GM19463 (cell line): ENCODE measurements around the gene PLXNA4.

Source experiments
- ATAC-seq: cut with Tn5 transposase; IDR thresholded peaks from one replicate; pipeline ENCODE4 v1.9.1; 2021; ENCODE audit warnings: mild to moderate bottlenecking, moderate library complexity; ENCODE audit not compliant: unreplicated experiment

Gene PLXNA4

GRCh38 chr7:132568962-132569361 lies 7.3 kb downstream of the PLXNA4 start:
- ATAC-seq = no peak

DNA sequence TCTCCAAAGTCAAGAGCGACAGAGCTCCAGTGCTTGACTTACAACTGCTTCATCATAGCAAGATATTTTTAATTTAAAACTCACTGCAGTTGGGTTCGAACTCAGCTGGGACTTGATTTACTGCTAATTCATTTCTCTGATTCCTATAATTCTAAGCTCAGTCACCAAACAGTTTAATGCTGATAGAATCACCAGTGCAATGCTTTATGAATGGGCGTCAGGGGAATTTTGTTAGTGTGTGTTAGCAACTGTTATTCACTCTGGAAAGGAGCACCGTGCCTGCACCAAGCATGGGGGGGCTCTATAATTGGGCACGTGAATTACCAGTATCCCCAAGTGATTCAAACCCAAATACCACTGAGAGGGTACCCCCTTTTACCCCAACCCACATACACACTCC lies 10.4 kb downstream of the PLXNA4 start:
- no peak for ATAC-seq

GRCh38 chr7:132565441-132565840 lies 10.8 kb downstream of the PLXNA4 start:
- ATAC-seq = no peak

DNA sequence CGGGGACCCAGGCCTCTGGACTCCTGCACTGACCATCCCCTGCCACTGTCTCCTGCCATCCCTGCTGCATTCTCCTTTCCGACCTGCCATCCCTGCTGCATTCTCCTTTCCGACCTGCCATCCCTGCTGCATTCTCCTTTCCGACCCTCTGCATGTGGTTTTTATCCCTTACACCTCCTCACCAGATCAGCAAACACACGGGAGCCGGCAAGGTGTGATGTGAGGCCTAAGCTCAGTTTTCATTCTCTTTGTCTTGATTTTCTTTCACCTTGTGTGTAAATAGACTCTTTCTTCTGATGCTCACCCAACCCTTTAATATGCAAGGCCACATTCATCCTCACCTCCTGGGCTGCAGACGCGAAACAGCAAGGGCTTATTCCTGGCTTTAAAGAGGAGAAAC lies 11.4 kb downstream of the PLXNA4 start:
- ATAC-seq = no peak

DNA sequence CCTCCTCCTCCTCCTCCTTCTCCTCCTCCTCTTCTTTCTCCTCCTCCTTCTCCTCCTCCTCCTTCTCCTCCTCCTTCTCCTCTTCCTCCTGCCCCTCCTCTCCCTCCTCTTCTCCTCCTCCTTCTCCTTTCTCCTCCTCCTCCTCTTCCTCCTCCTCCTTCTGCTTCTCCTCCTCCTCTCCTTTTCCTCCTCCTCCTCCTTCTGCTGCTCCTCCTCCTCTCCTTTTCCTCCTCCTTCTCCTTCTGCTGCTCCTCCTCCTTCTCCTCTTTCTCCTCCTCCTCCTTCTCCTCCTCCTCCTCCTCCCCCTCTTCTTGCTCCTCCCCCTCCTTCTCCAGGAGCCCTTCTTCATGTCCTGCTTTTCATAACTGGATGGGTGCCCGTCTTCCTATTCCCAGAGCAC lies 12.2 kb downstream of the PLXNA4 start:
- no peak for ATAC-seq

GRCh38 chr7:132562690-132563089 lies 13.6 kb downstream of the PLXNA4 start:
- ATAC-seq = no peak

DNA sequence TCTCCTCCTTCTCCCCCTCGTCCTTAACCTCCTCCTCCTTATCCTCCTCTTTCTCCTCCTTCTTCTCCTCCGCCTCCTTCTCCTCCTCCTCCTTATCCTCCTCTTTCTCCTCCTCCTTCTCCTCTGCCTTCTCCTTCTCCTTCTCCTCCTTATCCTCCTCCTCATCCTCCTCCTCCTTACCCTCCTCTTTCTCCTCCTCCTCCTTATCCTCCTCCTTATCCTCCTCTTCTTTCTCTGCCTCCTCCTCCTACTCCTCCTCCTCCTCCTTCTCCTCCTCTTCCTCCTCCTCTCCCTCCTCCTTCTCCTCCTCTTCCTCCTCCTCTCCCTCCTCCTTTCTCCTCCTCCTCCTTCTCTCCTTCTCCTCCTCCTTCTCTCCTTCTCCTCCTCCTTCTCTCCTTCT lies 14.5 kb downstream of the PLXNA4 start:
- ATAC-seq = no peak

GRCh38 chr7:132560825-132561529 lies 15.3 kb downstream of the PLXNA4 start:
- ATAC-seq = no peak

GRCh38 chr7:132560105-132560504 lies 16.2 kb downstream of the PLXNA4 start:
- no peak for ATAC-seq

- ATAC-seq = no peak
These were observed 17.5 kb downstream of the PLXNA4 start for GRCh38 chr7:132558815-132559214.

DNA sequence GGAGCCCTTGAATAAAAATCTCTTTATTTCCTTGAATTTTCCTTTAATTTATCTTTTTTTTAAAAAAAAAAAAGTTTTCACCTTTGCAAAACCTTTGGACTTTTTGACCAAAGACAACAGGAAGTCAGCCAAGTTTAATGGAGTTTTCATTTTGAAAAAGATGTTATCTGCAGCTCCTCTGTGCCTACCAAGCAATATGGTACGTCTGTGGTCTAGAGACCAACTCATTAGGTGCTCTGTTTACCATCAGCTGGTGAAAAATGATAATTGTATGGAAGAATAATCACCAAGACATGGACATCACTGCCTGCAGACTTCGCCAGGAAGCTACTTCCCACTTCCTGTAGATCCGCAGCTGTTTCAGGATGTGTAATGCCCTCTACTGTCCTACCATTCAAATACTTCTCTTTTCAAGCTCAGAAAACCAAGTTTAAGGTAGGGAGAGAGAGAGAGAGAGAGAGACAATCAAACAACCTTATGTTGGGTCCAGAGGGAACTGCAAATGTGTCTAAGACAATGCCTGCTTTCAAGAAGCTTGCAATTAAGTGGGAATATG lies 18.7 kb downstream of the PLXNA4 start:
- no peak for ATAC-seq

GRCh38 chr7:132554446-132554845 lies 21.8 kb downstream of the PLXNA4 start:
- ATAC-seq = no peak

DNA sequence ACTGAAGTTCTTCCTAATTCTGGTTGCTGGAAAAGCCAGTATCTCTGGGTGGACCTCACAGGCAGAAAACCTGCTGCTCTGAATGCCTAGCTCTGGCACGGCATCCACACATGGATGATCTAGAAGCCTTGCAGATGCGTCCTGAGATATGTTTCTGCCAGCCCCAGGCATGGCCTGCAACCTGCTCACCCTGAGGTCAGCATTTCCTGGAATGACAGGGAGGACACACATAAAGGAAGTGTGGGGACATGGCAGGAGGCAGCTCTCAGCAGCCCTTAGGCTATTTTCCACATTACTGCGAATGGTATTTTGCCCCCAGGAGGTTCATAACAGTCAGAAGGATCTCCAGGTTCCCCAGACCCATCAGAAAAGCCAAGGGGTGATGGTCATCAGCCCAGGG lies 23.2 kb downstream of the PLXNA4 start:
- no peak for ATAC-seq

- no peak for ATAC-seq
These were observed 24.4 kb downstream of the PLXNA4 start for GRCh38 chr7:132551886-132552285.

GRCh38 chr7:132551439-132551838 lies 24.8 kb downstream of the PLXNA4 start:
- no peak for ATAC-seq

DNA sequence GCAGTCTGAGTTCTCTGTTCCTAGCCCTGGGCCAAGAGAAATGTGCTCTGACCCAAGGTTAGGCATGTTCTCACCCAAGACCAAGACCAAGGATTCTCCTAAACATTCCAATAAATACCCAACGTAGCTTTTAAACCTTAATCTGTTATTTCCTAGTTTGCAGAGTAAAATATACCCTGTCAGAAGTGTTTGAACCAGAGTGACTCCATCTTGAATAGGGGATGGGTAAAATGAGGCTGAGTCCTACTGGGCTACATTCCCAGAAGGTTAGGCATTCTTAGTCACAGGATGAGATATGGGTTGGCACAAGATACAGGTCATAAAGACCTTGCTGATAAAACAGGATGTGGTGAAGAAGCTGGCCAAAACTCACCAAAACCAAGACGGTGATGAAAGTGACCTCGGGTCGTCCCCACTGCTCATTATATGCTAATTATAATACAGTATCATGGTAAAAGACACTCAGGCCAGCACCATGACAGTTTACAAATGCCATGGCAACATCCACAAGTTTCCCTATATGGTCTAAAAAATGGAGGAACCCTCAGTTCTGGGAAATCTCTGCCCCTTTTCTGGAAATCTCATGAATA lies 27.7 kb downstream of the PLXNA4 start:
- ATAC-seq = no peak

DNA sequence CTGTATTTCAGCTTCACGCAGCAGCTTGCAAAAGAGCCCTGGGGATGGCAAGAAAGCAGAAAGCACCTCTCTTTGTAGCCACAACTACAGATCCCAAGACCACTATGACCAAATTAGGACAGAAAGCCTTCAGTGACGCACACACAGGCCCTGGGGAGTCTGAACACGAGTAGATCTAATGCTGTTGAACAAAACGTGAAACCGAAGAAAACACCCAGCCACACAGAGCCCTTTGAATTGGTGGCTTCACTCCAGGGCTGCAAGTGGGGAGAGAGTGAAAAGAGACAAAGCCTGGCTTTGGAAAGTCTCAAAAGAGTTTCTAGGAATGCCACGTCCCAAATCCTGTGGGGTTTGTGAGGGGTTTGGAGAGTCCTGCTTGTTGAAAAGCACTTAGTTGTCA lies 28.4 kb downstream of the PLXNA4 start:
- ATAC-seq = no peak

GRCh38 chr7:132546366-132547127 lies 29.7 kb downstream of the PLXNA4 start:
- ATAC-seq = no peak

GRCh38 chr7:132545756-132546155 lies 30.5 kb downstream of the PLXNA4 start:
- ATAC-seq = no peak

GRCh38 chr7:132544999-132545398 lies 31.3 kb downstream of the PLXNA4 start:
- no peak for ATAC-seq

DNA sequence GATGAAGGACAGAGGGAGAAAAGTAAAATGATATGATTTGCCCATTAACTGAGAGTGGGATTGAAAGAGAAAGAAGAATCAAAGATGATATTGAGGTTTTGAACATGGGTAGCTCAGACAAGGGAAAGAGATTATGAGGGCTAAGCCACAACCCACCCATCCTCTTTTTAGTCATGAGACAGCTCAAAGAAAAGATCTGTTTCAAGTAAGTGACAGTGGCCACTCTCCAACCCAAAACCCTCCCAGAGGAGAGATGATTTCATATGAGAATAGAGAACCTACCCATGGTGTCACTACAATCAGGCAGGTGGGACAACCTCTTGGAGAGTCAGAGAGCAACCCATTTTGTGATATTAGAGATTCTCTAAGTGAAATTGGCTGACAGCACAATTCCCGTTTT lies 32.2 kb downstream of the PLXNA4 start:
- no peak for ATAC-seq

DNA sequence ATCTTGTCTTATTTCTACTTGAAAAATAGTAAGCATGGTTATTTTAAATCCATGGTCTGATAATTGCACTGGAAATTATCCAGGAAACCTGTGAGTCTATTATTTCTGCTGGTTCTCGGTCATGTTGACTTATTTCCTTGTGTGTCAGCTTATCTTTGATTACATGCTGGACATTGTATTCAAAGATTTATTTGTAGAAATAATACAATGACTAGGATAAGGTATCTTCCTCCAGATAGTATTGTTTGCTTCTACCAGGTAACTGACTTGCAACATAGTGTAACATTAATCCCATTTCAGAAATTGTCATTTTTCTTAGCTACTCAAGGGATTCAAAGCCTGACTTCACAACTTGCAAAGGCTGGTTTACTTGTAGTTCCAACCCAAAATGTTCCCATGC lies 33.4 kb downstream of the PLXNA4 start:
- no peak for ATAC-seq
